ENCODE measurements around the gene RTTN.
"Not testable (repeated sequence)": the region's sequence is repeated elsewhere in the genome, so short reads cannot be mapped to it uniquely, and the experiment has no call there.

The RTTN gene

DNA sequence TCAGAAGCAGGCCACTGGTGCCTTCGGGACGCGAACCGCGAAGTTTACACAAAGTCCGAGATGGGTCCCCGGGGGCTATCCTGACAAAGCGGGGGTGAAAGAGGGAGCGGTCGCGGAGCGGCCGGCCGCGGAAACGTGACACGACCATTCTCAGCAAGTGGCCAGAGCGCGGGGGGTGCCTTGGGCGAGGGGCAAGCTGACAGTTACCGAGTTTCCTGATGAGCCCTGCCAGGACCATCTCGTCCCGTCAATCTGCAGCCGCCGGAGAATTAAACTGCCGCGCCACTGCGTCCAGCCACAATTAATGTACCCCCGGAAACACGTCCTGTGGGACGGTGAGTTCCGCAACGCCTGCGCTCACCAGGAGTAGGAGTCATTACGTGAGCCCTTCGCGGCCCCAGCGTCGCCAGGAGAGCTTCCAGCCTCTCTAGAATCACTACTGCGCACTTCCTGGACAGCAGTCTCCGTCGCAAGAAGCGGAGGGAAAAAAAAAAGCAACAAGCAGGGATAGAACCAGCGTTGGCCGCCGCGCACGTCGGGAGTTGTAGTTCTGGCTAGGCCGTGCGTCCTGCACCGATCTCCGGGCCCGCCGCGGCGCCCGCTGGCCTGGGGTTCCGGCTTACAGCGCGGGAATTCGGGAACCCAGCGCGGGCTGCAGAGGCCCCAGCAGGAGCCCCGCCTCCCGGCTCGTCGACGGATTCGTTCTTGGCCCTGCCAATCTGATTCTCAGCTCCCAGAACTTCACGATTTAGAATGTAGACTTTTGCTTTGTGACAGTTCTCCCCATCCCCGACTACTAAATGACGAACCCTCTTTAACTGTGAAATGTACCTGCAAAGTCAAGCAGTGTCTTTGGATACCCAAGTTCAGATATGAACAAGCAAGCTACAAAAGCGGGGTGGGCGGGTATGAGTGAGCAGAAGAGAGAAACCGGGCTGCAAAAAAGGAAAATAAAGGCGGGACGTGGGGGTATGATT, at the start of gene RTTN:
TSS of gene RTTN (minus strand) at position 267 of the 977 bp plus-strand sequence. CDS start at position 238, 29 bp downstream.
- DNase-seq: peak; percentile 78

- DNase-seq: no peak
These were observed 45.3 kb upstream of the RTTN start for GRCh38 chr18:70250781-70251180.

DNA sequence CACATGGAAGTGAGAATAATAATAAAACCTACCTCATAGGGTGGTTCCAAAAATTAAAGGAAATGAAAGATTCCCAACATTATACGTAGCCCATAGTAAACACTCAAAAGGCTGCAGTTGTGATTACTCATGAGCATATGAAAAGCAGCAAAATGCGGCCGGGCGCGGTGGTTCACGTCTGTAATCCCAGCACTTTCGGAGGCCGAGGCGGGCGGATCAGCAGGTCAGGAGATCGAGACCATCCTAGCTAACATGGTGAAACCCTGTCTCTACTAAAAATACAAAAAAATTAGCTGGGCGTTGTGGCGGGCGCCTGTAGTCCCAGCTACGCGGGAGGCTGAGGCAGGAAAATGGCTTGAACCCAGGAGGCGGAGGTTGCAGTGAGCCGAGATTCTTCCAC, 44.4 kb upstream of the RTTN start:
- DNase-seq: not testable (repeated sequence)

DNA sequence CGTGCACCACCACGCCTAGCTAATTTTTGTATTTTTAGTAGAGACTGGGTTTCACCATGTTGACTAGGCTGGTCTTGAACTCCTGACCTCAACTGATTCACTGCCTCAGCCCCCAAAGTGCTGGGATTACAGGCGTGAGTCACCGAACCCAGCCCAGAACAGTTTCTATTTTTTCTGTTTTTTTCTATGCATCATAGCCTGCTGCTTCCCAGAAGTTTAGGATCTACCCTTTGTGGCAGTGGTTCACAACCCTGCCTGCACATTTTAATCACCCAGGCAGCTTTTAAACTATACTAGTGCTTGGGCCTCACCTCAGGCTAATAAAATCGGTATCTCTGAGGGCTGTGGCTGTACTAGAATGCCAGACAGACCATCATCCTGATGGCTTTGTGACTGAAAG, 43.6 kb upstream of the RTTN start:
- DNase-seq: no peak

DNA sequence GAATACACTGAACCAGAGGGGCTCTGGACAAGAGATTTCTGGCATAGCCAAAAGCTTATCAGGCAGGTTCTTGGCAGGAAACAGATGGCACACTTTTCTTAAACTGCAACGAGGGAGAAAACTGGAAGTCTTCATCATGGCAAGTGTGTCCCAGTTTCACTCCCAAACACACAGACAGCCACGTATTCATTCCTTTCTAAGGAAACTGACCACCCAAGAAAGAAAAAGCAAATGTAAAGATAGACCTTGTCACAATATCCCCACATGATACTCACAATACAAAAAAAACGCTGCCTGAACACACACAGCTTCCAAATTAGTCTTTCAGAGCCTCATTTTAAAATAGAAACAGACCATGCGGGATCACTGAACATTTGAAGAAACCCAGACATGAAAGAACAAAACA, 40.6 kb upstream of the RTTN start:
- no peak for DNase-seq

DNA sequence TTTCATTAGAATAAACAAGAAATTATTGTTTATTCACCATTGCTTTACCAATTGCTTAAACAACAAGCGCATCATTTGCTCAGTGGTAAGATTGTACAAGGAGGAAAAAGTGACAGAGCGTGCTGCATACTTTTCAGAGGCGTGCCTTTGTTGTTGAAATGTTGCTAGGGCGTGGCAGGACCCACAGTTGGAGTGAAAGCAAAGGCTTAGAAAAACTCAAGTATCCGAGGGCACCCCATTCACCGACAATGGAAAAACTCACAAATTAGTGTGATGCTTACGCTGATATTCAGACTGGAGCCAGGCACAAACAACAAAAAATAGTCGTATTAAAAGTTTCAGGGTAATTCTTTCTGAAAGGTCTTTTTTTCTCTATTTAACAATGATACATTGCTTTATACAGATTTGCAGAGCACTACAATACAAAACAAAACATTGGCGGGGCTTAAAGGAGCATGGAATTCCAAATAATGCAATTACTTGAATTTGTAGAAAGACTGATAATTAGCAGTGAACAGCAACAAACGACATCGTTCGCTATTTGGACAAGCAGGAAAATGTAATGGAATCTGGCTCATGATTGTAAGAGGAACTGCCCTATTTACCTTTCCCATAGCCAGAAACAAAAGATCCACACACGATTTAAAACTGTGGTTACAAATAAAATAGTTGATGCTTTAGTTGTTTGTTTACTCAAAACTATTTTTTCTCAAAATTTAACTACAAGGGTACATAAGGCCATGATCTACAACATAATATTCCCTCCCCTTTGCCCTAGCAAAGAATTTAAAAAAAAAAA, 37.8 kb upstream of the RTTN start:
- no peak for DNase-seq

DNA sequence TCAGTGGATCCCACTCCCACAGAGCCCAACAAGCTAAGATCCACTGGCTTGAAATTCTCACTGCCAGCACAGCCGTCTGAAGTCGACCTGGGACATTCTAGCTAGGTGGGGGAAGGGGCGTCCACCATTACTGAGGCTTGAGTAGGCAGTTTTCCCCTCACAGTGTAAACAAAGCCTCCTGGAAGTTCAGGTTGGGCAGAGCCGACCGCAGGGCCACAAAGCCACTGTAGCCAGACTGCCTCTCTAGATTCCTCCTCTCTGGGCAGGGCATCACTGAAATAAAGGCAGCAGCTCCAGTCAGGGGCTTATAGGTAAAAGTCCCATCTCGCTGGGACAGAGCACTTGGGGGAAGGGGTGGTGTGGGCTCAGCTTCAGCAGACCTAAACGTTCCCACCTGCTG, 31.4 kb upstream of the RTTN start:
- not testable (repeated sequence) for DNase-seq

DNA sequence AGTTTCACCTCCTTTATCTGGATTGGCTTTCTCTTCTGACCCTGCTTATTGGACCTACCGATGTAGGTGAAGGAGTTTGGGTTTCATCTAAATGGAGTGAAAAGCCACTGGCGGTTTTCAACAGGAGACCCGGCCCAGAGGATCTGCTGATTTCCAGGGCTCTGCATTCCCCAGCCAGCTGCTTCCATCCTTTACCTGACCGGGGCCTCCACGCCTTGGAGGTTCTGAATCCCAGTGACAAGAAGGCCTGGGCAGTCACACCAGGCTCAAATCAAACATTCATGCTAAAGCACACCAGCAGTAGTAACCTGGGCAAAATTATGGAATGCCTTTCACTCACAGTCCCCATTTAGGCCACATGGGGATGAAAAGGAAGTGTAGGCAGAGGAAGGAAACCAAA, 30.0 kb upstream of the RTTN start:
- no peak for DNase-seq

GRCh38 chr18:70234667-70235459, 29.4 kb upstream of the RTTN start:
- peak; percentile 2 for DNase-seq

- DNase-seq: no peak
These were observed 28.5 kb upstream of the RTTN start for GRCh38 chr18:70233974-70234373.

- DNase-seq: no peak
These were observed 26.8 kb upstream of the RTTN start for GRCh38 chr18:70232261-70232660.

DNA sequence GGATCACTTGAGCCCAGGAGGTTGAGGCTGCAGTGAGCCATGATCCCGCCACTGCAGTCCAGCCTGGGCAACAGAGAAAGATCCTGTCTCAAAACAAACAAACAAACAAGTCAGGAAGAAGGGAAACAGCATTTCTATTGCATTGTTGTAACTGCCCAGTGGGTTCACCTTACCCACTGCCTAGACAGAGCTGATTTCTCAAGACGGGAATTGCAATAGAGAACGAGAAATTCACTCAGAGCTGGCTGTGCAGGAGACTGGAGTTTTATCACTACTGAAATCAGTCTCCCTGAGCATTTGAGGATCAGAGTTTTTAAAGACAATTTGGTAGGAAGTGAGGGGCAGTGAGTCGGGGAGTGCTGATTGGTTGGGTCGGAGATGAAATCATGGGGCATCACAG, 24.2 kb upstream of the RTTN start:
- DNase-seq: no peak

- no peak for DNase-seq
These were observed 23.0 kb upstream of the RTTN start for GRCh38 chr18:70228536-70228935.

- no peak for DNase-seq
These were observed 22.0 kb upstream of the RTTN start for GRCh38 chr18:70227438-70227837.

GRCh38 chr18:70221915-70222278, 16.4 kb upstream of the RTTN start:
- DNase-seq: no peak

DNA sequence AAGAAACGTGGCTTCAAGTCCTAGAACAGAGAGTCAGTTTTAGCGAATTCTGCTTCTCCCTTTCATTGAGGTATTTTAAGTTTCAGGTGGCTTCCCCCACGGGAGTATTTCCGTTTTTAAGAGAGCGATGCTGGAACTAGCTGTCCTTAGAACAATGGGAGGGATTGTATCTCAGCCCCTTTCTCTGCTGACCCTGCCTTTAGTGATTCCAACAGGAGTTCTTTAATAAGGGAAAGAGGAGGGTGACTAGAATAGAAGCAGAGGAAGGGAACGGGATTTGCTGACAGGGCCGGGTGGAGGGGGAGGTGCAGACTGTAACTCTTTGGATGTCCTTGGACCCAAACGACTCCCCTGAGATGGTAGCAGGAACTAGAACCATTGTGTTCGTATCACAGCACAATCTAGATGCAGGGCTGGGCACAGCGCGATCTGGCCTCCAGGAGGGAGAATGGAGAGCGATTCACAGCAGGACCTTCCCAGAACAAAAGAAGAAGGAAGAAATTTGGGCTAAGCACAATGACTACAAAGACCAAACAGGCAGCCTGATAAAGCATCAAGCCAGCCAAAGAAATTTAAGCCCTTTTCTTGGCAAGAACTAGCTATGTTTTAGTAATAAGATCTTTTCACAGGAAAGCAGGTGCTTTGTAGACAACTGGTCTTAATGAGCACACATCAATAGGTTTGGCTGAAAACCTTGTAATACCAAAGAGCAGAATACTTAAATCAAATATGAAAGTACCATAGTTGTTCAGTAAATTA, 15.8 kb upstream of the RTTN start:
- no peak for DNase-seq

- no peak for DNase-seq
These were observed 15.1 kb upstream of the RTTN start for GRCh38 chr18:70220628-70221027.

DNA sequence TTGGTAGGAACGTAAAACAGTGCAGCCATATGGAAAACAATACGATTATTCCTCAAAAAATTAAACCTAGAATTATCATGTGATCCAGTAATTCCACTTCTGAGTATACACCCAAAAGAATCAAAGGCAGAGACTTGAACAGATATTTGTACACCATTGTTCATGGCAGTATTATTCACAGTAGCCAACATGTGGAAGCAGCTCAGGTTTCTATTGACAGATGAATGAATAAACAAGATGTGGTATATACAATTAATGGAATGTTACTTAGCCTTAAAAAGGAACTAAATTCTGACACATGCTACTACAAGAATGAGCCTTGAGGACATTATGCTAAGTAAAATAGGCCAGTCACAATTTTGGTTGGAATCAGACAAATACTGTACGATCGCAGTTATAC, 14.2 kb upstream of the RTTN start:
- no peak for DNase-seq

DNA sequence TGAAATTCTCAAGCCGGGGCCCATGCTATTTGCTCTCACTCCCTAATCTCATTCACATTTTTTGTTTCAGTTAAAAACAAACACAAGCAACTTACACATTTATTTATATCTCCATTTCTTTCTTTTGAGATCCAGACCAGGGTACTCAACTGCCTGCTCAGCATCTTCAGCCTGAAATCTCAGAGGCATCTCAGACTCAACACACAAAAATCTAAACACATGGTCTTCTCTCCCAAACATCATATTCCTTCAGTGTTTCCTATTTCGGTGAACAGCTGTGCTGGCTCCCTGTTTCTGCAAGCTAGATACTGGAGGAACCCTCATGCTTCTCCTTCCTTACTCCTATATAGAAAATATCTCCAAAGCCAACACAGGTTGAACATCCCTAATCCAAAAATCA, 11.3 kb upstream of the RTTN start:
- no peak for DNase-seq

- no peak for DNase-seq
These were observed 1.7 kb upstream of the RTTN start for GRCh38 chr18:70207181-70207580.

DNA sequence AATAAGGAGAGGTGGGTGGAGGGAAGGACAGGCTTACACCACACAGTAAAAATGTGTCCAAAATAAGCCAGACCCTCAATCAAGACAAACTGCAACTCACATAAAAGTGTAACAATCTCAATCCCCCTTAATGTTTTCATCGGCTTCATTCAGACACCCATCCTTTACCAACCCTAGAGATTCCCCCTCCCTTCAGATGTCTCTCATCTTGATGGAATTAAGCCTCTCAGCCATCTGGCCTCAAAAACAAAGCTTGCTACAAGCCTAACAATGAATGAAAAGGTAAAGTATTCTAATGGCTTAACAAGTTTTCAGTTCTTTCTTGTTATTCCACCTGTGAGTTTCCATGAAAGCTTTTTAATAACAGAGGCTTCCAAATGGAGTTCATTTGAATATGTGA, 5.2 kb downstream of the RTTN start:
- no peak for DNase-seq

DNA sequence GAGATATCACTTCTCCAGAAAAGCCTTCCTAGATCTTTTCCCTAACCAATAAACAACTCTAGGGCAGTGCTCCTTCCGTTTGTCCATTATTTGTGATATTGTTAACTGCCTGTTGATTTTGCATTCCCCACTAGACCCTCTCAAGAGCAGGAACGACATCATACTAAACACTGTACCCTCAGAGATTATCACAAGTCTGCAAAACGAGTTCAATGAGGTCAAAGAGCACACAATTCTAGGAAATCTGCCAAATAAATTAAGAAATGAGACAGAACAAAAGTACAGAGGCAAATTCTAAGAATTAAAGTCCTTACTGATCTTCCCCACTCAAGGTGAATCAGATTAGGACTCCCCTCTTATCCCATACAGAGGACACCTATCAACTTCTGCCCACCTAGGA, 7.6 kb downstream of the RTTN start:
- no peak for DNase-seq
